GM12801 (cell line): ENCODE data around the gene NAP1L4.

Source experiments
- TF ChIP-seq, protein P1 (sequence below): IDR thresholded peaks from one replicate; pipeline ENCODE4 v1.5.1; 2011; ENCODE audit warnings: control low read depth; ENCODE audit not compliant: insufficient read length; ENCODE audit errors: extremely low read depth

Gene NAP1L4

GRCh38 chr11:2913019-2913431 lies 79.1 kb downstream of the NAP1L4 start:
- TF ChIP-seq, protein P1, sequence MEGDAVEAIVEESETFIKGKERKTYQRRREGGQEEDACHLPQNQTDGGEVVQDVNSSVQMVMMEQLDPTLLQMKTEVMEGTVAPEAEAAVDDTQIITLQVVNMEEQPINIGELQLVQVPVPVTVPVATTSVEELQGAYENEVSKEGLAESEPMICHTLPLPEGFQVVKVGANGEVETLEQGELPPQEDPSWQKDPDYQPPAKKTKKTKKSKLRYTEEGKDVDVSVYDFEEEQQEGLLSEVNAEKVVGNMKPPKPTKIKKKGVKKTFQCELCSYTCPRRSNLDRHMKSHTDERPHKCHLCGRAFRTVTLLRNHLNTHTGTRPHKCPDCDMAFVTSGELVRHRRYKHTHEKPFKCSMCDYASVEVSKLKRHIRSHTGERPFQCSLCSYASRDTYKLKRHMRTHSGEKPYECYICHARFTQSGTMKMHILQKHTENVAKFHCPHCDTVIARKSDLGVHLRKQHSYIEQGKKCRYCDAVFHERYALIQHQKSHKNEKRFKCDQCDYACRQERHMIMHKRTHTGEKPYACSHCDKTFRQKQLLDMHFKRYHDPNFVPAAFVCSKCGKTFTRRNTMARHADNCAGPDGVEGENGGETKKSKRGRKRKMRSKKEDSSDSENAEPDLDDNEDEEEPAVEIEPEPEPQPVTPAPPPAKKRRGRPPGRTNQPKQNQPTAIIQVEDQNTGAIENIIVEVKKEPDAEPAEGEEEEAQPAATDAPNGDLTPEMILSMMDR, result no peak

- TF ChIP-seq, protein P1, result no peak
Measured at GRCh38 chr11:2912498-2912897, 79.6 kb downstream of the NAP1L4 start.

DNA sequence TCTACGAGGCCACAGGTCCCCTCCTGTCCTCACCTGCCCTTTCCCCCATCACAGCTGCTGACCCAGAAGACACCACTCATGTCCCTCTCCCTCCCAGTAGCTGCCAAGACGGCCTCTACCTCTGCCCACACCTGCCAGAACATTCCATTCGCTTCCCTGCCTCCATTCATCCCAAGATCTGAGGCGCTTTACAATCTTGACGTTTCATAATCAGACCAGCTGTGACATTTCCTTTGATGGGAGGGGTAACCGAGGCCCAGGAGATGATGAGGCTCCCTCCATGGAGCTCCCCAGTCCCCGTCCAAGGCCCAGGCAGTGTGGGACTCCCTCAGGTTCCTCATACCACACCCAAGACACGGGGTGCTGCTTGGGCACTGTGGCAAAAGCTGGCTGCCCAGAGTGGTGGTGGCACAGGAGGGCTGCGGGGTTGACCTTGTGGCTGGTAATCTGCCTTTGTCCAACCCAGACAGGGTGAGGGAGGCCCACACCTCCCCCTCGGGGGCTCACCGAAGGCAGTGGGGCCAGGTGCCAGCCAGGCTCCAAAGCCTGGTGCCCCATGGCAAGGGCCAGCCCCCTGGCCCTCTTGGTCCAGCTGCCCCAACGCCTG lies 80.2 kb downstream of the NAP1L4 start:
- TF ChIP-seq, protein P1, result no peak

GRCh38 chr11:2911088-2911784 lies 80.9 kb downstream of the NAP1L4 start:
- TF ChIP-seq, protein P1, result no peak

DNA sequence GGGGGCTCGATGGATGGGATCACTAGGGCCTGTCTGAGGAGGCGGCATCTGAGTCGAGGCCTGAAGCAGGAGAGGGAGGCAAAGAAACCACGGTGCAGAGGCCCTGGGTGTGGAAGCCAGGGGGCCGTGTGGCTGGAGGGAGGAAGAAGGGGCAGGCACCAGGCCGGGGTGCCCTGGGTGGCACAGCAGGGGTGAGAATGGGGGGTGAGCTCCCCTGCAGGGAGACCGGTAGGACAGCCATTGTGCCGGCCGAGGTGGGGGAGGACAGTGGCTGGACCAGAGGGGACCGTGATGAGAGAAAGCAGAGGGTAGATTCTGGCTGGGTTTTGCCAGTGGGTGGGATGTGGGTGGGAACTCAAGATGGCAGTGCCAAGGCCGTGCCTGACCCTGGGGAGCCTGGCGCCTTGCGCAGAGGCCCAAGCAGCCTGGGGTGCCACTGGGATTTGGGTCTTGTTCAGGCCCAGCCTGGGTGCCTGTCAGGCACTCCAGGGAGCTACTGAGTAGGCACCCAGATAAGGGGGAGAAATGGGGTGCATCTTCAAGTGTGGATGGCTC lies 81.7 kb downstream of the NAP1L4 start:
- TF ChIP-seq, protein P1, result no peak

- TF ChIP-seq, protein P1, result no peak
Measured at GRCh38 chr11:2909133-2909902, 82.8 kb downstream of the NAP1L4 start.

- TF ChIP-seq, protein P1, result no peak
Measured at GRCh38 chr11:2908130-2908529, 84.0 kb downstream of the NAP1L4 start.
